SK-N-SH (cell line): Measurements from ENCODE around the gene KRTAP16-1. TPM values are rescaled to one million over a fixed set of nuclear protein-coding genes. Genes with fewer than 3 reads are reported as not detected.

Experiments used
- CTCF ChIA-PET: fragments of 300-600, 350-600 bp; formaldehyde crosslinking; extraction: SDS; loops from one replicate; lab custom pipeline; 2021; lab: Yijun Ruan, JAX
- POLR2A ChIA-PET: fragments of 350-600 bp; sonication (Branson Sonifier 250); formaldehyde crosslinking; extraction: SDS; loops from one replicate; lab custom pipeline; 2020; ENCODE audit warnings: antibody characterized with exemption, inconsistent platforms; lab: Yijun Ruan, JAX
- DNase-seq: peaks from one replicate; pipeline ENCODE4 v3.0.0; 2012
- H2AFZ ChIP-seq: fragments of 200-600 bp; sonication (generic); 2 replicates; pipeline ENCODE4 v1.8.1; 2016; ENCODE audit warnings: antibody characterized with exemption, mild to moderate bottlenecking, low read depth
- H3F3A ChIP-seq: fragments of 200-600 bp; sonication (generic); replicated peaks from 2 replicates; pipeline ENCODE3; 2016; ENCODE audit warnings: antibody characterized with exemption, mild to moderate bottlenecking; ENCODE audit not compliant: insufficient read depth
- H3K27ac ChIP-seq, 2 experiments: fragments of 200-500 bp in 1 of 2; fragments of 200-600 bp in 1 of 2; sonication (Bioruptor generic) in 1 of 2; sonication (generic), shearing (Covaris generic) in 1 of 2; 2 replicates each; pipeline versions ENCODE4 v1.5.1 to v1.6.1; 2014 to 2016; ENCODE audit warnings: low read depth in 2 of 2, inconsistent platforms in 1 of 2, low read length in 1 of 2, mild to moderate bottlenecking in 1 of 2, mixed read lengths in 1 of 2
- H3K27me3 ChIP-seq: fragments of 200-600 bp; sonication (generic), shearing (Covaris generic); 2 replicates; pipeline ENCODE4 v1.6.1; 2016; ENCODE audit warnings: mixed run types; ENCODE audit not compliant: insufficient read depth
- H3K36me3 ChIP-seq, 2 experiments: fragments of 200-500 bp in 1 of 2; fragments of 200-600 bp in 1 of 2; sonication (Bioruptor generic) in 1 of 2; sonication (generic) in 1 of 2; replicated peaks in 1 of 2; 2 replicates each; pipeline versions ENCODE3 to v1.5.1; 2014 to 2016; ENCODE audit warnings: low read length in 1 of 2, mild to moderate bottlenecking in 1 of 2; ENCODE audit not compliant: insufficient read depth in 2 of 2, control insufficient read depth in 1 of 2
- H3K4me1 ChIP-seq, 2 experiments: fragments of 200-500 bp in 1 of 2; fragments of 200-600 bp in 1 of 2; sonication (Bioruptor generic) in 1 of 2; sonication (generic), shearing (Covaris generic) in 1 of 2; 2 replicates each; pipeline versions ENCODE4 v1.5.1 to v1.6.1; 2014 to 2016; ENCODE audit warnings: low read depth in 1 of 2, low read length in 1 of 2, mixed run types in 1 of 2; ENCODE audit not compliant: insufficient read depth in 2 of 2, control insufficient read depth in 1 of 2
- H3K4me2 ChIP-seq: fragments of 200-600 bp; sonication (generic), shearing (Covaris generic); 2 replicates; pipeline ENCODE4 v1.6.1; 2017; ENCODE audit warnings: mixed run types
- H3K4me3 ChIP-seq, 2 experiments: fragments of 200-500 bp in 1 of 2; fragments of 200-600 bp in 1 of 2; sonication (Bioruptor generic) in 1 of 2; sonication (generic), shearing (Covaris generic) in 1 of 2; 2 replicates each; pipeline versions ENCODE4 v1.5.1 to v1.8.1; 2014 to 2016; ENCODE audit warnings: low read depth in 2 of 2, inconsistent platforms in 1 of 2, low read length in 1 of 2, mild to moderate bottlenecking in 1 of 2, mixed read lengths in 1 of 2, moderate library complexity in 1 of 2
- H3K79me2 ChIP-seq: fragments of 200-600 bp; sonication (generic); 2 replicates; pipeline ENCODE4 v1.8.1; 2017; ENCODE audit warnings: mild to moderate bottlenecking; ENCODE audit not compliant: insufficient read depth
- H3K9ac ChIP-seq: fragments of 200-600 bp; sonication (generic); 2 replicates; pipeline ENCODE4 v1.6.1; 2017; ENCODE audit warnings: mixed run types
- H3K9me2 ChIP-seq: fragments of 200-600 bp; sonication (generic); 2 replicates; pipeline ENCODE4 v1.6.1; 2017; ENCODE audit warnings: mixed run types
- H3K9me3 ChIP-seq: fragments of 200-600 bp; sonication (generic); 2 replicates; pipeline ENCODE4 v1.6.1; 2017; ENCODE audit warnings: mixed run types, mild to moderate bottlenecking, moderate library complexity
- H4K20me1 ChIP-seq: fragments of 200-600 bp; sonication (generic); 2 replicates; pipeline ENCODE4 v1.6.1; 2017; ENCODE audit warnings: mild to moderate bottlenecking, mixed run types; ENCODE audit not compliant: insufficient read depth
- CHD2 ChIP-seq: fragments of 150-350 bp; IDR thresholded peaks from 2 replicates; pipeline ENCODE4 v1.6.1; 2018; ENCODE audit warnings: low read length; ENCODE audit not compliant: partially characterized antibody
- EP300 ChIP-seq, 2 experiments: IDR thresholded peaks; 2 replicates each; pipeline versions ENCODE4 v1.4.0 to v1.6.1; 2012; ENCODE audit warnings: borderline replicate concordance in 1 of 2, low read depth in 1 of 2, low read length in 1 of 2
- EZH2phosphoT487 ChIP-seq: fragments of 200-600 bp; sonication (generic); IDR thresholded peaks from 2 replicates; pipeline ENCODE4 v1.6.1; 2017; ENCODE audit warnings: low read depth, mixed run types, mild to moderate bottlenecking, antibody characterized with exemption, moderate library complexity, borderline replicate concordance
- FOSL2 ChIP-seq: IDR thresholded peaks from 2 replicates; pipeline ENCODE4 v1.4.0; 2012; ENCODE audit warnings: low read depth, mild to moderate bottlenecking, moderate library complexity, borderline replicate concordance
- FOXJ3 ChIP-seq: sonication (generic); formaldehyde crosslinking; IDR thresholded peaks from 2 replicates; pipeline ENCODE4 v1.5.1; 2020; ENCODE audit warnings: mild to moderate bottlenecking, missing genetic modification reagents
- GATA2 ChIP-seq: sonication (generic); formaldehyde crosslinking; IDR thresholded peaks from 2 replicates; pipeline ENCODE4 v1.5.0; 2020; ENCODE audit warnings: mild to moderate bottlenecking, missing genetic modification reagents
- NFIC ChIP-seq: IDR thresholded peaks from 2 replicates; pipeline ENCODE4 v1.4.0; 2012; ENCODE audit warnings: borderline replicate concordance
- NRF1 ChIP-seq: IDR thresholded peaks from 2 replicates; pipeline ENCODE4 v1.6.1; 2012; ENCODE audit warnings: low read depth, mild to moderate bottlenecking, low read length
- RAD21 ChIP-seq: IDR thresholded peaks from 2 replicates; pipeline ENCODE4 v1.6.1; 2012; ENCODE audit warnings: mild to moderate bottlenecking, low read length
- RCOR1 ChIP-seq: fragments of 150-350 bp; IDR thresholded peaks from 2 replicates; pipeline ENCODE4 v1.6.1; 2017; ENCODE audit warnings: antibody characterized with exemption, low read length
- REST ChIP-seq: IDR thresholded peaks from 2 replicates; pipeline ENCODE4 v1.6.1; 2012; ENCODE audit warnings: mild to moderate bottlenecking, low read depth, low read length, moderate library complexity
- SIN3A ChIP-seq: IDR thresholded peaks from 2 replicates; pipeline ENCODE4 v1.6.1; 2012; ENCODE audit warnings: low read depth, mild to moderate bottlenecking, low read length, moderate library complexity, borderline replicate concordance
- TAF1 ChIP-seq: IDR thresholded peaks from 2 replicates; pipeline ENCODE4 v1.6.1; 2012; ENCODE audit warnings: low read depth, mild to moderate bottlenecking, low read length, moderate library complexity, borderline replicate concordance
- TCF12 ChIP-seq: IDR thresholded peaks from 2 replicates; pipeline ENCODE4 v1.4.0; 2012
- WGBS: methylation state at CpG from one replicate; pipeline ENCODE4 v1.1.6; 2017; ENCODE audit warnings: low lambda C conversion rate; 5-methylcytosine and 5-hydroxymethylcytosine counted together
- polyA plus RNA-seq, 3 experiments: library from polyadenylated mRNA; depleted of rRNA; stranded (reverse); fragments of >200 nt; gene quantifications; 2 replicates each; pipeline ENCODE4 v1.2.3, GENCODE V29; 2012
- TF ChIP-seq, protein P1 (sequence below): IDR thresholded peaks from 2 replicates; pipeline ENCODE4; 2012

The KRTAP16-1 gene
- polyA plus RNA-seq, 1 of the 3 experiments (the other 2 are of a cell fraction) = not detected

GRCh38 chr17:41298458-41299135 is 10.5 kb downstream of the KRTAP16-1 start:
- CTCF ChIA-PET = interaction anchor here (1.1 kb wide), 1 partner anchor 24 kb away, joined by 3 read pairs; no protein-coding TSS in a partner anchor
- DNase-seq = no peak
- H3K4me3 ChIP-seq = 0 out of 4 replicates have a peak overlapping the region, but pooled peaks of 1 of the 2 experiments have one; percentile 26

More at GRCh38 chr17:41298458-41299135, 10.5 kb downstream of the KRTAP16-1 start:
- Histone ChIP-seq H3K79me2 (no peaks in the 10 kb centered on the region), H3K27ac (no peak overlapping the region), H3K36me3 (no peaks in the 10 kb centered on the region), H3K9me3 (no peaks in the 10 kb centered on the region), H3K9ac (no peak overlapping the region), H3K27me3 (peaks cover 42% of the 10 kb centered on the region; the same call in 1 of the 2 replicates), H3K9me2 (no peaks in the 10 kb centered on the region), H2AFZ (no peak overlapping the region), H4K20me1 (no peaks in the 10 kb centered on the region), H3K4me2 (no peak overlapping the region), H3K4me1 (peaks cover 0 to 12% of the 10 kb centered on the region in 2 experiments; a peak in 1 of 4 replicates), H3F3A (no peaks in the 10 kb centered on the region)
- POLR2A ChIA-PET = no interaction called here
- TF ChIP-seq EZH2phosphoT487 (no peak), FOXJ3 (no peak), EP300 (IDR thresholded peaks at IDR 0.05; ENCODE audit: borderline replicate concordance in 1 of 2, low read depth in 1 of 2, low read length in 1 of 2) (no peak), TCF12 (no peak), RCOR1 (no peak), NFIC (no peak), FOSL2 (no peak), GATA2 (CRISPR knock-in tag) (no peak), REST (no peak), RAD21 (no peak), SIN3A (no peak), TAF1 (no peak), CHD2 (no peak), NRF1 (no peak)
- TF ChIP-seq, protein P1, sequence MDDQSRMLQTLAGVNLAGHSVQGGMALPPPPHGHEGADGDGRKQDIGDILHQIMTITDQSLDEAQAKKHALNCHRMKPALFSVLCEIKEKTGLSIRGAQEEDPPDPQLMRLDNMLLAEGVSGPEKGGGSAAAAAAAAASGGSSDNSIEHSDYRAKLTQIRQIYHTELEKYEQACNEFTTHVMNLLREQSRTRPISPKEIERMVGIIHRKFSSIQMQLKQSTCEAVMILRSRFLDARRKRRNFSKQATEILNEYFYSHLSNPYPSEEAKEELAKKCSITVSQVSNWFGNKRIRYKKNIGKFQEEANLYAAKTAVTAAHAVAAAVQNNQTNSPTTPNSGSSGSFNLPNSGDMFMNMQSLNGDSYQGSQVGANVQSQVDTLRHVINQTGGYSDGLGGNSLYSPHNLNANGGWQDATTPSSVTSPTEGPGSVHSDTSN = no peak
- WGBS = 19% methylated on average over 18 of the region's 20 CpGs
